Activated CD4-positive, alpha-beta T cell treated with anti-CD3 and anti-CD28 coated beads, Interleukin-2, amount 50 U/mL, for 4 hours (primary cell): ENCODE data around the gene CENPE.
A peak's percentile ranks its signal among the peaks of the same experiment; 100 is the strongest.

Source experiments
- DNase-seq, 2 experiments: peaks; one replicate each; pipeline ENCODE4 v3.0.0-alpha.2; 2020

Gene CENPE

DNA sequence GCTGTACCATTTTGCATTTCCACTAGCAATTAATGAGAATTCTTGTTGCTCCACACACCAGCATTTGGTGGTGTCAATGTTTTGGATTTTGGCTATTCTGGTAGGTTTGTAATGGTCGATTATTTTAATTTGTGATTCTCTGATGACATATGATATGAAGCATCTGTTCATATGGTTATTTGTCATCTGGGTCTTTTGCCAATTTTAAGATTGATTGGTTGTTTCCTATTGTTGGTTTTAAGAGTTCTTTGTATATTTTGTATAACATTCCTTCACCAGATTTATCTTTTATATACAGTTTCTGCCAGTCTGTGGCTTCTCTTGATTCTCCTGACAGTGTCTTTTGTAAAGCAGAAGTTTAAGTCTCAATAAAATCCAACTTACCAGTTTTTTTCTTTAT lies 80.0 kb downstream of the CENPE start:
- no peak for DNase-seq

DNA sequence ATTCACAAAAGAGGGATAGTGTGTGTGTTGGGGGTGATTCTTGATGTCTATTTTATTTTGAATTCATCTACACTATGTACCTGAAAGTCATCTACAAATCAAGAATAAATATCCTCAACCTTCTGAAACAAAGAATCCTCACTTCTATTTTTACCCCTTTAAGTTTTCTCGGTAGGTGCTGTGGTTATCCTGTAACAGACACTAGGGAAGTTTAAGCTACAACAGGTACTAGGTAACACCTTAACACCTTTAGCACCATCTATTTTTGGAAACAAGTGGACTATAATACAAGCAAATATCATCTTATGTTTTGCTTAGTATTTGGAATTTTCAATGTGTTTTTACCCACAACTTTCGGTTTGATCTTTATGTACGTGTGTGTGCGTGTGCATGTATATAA lies 86.5 kb downstream of the CENPE start:
- no peak for DNase-seq

DNA sequence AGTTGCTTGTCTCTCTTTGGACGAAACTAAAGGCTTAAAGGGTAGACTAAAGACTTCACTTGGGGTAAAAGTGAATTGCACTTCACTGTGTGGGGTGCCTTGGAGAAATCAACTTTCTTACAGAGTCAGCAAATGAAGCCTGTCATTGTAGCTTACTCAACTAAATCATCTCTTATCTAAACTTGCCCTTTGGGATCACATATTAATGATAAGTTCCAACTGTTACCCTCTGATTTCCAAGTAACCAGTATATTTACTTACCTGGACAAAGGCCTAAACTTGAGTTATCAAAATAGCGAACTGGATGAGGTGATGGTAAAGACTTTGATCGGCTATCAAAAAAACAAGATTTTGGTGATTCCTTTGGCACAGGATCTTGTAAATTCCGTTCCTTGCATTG lies 89.6 kb downstream of the CENPE start:
- DNase-seq, result no peak

DNA sequence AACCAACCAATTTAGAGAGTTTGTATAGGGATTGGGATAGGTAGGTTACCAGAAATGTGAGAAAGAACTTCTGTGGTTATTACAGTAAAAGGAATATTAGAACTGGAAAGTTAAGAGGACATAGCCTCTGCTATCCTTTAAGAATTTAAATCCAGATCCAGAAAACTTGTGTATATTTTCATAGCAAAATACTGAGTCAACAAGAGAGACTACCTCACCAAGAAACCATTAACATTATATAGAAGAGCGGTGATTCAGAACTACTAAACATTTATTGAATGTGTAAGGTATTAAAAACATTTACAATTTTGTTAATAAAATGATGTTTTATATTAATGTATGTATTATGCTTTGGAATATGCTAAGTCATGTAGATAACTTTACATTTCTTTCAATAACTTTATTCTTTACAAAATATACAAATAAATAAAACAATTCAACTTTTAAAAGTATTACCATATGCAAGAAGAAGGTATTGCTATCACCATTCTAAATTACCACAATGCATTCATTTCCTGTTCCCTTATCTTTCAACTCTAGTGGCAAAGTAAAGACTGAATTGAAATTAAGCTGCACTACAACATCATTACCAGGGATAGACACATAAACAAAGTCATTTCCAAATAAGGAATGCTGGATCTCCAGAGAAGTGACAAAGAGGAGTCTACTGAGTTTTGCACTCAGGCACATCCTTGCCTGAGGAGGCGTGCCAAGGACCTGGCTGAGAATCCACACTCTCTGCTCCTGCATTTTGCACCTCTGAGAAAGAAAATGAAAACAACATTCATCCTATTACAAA lies 92.4 kb downstream of the CENPE start:
- DNase-seq, result no peak

DNA sequence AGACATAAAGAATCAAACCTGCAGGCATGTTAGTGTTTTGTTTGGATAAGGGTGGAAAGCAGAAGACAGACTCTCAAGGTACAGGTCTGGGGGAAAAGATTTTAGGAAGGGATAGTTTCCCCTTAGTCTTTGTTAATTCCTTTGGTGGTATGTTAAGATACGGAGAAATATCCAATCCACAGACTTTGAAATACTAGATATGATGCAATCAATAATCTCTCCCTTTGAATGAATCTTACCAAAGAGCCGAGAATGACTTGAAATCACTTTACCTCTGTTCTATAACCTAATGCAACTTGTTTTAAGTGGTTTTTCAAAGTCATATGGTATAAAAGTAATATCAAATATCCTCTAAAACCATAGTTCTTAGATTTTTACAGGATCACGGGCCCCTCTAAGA lies 93.3 kb downstream of the CENPE start:
- no peak for DNase-seq

DNA sequence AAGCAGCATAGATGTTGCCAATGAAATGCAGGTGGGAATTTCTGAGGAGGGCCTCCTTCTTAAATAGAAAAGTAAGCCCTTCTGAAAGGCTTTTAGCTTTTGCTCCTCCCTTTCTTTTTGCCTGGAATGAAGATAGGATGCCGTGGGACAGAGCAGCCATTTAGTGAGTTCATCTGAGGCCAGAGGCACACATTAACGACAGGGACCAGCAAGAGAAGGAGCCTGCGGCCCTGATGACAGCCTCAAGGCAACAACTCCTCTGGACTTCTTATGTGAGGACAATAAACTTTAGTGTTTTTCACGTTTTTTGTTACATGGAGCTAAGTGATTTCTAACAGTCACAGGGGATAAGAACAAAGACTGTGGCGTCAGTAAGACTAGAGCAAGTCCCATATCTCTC lies 97.5 kb downstream of the CENPE start:
- DNase-seq, result no peak

DNA sequence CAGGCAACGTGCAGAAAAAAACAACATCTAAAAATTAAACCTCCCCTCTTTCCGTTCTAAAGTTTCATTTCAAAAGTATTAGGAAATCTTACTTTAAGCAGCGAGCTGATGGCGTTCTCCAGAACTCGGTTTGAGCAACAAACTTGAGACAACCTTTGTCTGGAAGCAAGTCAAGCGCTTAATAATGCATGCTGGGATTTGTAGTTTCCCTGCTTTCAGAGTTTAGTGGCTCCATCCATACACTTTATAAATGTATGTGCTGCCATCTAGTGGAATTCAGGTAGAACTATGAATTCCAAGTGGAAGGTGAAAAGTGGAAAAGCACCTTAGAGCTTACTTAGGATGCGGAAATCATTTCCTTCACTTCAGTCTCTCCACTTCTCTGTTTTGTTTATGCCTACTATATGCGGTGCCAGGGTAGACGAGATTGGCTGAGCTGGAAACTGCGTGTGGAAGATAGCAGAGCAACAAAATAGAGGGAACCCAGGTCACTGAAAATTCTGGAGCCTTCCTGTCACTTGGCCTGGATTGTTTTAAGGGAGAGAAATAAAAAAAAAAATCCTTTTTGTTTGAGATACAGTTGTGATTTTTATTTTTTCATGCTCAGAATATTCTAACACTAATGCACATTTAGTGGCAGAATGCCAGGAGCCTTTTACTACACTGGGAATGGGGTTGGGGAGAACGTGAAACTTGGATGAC lies 98.3 kb downstream of the CENPE start, which contains the start of gene BDH2:
TSS of gene BDH2 (minus strand) at position 144 of the 702 bp plus-strand sequence. CDS start 3,580 bp downstream, outside the sequence.
- DNase-seq, result peak; percentile 15 to 19

DNA sequence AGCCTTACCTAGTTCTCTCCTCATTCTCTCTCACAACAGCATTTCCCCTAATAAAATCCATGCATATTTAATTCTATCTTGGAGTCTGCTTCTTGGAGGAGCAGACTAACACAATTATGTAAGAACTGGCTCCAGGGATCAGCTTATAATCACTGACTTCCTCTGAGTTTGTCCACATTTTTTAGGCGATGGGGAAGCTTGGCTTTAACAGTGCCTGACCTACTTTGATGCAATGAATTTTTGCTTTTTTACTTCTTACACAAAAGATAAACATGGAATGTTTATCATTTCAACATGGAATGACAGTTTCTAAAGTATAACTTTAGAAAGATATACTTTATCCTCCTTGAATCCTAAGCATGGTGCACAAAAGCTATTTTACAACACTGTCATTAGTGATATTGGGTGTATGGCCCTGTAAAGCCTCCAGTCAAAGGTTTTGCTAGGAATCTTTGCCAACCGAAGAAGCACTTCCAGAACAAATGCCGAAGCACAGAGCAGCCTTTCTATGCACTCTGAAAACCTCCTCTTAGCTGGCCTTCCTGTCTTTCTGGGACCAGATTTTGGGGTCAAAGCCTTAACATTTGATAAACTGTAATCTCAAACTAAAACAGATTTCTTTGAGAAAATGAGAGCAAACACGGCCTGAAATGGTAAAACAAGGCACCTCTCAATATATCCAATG lies 99.2 kb downstream of the CENPE start:
- no peak for DNase-seq

DNA sequence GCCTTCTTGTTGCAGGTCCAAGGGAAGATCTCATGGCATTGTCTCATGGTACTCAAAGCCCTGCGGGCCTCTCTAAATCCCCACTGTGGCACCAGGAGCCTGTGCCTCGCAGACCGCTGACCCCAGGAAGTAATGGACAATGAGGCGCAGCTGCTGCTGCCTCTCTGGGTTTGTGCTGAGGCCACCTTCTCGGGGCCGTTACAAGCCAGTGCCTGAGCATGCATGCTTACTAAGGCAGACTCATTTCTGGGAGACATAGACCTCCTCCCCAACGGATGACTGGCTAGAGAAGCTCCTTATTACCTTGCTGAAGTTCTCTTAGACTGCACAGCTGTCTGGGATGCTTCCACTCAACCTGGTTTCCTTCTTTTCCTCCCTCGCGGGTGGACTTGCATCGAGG lies 99.8 kb downstream of the CENPE start:
- no peak for DNase-seq

DNA sequence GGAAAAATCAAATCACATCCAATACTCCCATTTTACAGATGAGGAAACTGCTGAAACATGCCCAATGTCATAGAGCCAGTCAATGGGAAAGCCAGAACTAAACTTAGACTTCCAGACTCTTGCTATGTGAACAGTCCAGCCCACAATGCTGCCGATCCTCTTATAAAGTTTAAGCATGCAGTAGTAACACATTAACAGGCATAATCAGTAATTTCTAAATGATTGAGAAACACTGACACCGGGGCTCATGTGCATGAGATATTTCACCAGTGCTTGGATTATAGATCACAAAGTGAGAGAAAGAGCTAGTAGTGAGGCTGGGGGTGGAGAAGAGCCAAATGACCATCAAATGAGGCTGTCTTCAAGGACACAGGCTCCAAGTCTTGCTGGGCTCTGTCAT lies 101.0 kb downstream of the CENPE start:
- no peak for DNase-seq

DNA sequence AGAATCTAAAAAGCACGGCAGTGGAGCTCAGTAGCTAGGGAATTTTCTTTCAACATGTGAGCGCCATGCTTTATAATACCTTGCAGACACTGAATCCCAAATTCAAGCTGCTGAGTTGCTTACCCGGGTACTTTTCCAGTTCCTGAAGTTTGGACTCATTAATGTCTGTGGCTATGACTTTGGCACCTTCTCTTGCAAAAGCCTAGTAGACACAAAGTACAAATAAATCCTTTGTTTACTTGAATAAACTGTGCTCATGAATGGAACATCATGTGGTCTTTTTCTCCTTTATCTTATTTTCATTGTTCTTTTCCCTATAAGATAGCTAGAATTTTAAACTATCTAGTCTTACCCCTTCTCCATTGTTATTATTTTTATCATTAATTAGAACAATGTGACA lies 103.1 kb downstream of the CENPE start:
- DNase-seq, result no peak

DNA sequence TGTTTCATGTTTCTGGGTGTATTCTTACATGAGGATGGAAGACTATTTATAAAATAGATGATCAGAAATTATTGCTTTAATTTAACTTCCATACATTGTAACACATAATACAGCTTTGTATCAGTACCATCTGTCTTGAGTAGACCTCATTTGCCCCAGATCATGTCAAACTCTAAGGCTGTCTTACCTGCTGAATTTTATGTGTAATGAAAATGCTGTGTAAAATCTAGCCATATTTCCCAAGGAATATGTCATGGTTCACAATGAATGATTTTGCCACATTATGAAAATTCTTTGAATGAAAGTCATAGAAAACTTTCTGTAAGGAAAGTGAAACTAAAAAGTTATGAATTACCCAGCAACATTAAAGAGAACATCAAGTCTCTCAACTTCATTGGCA lies 105.9 kb downstream of the CENPE start:
- no peak for DNase-seq

DNA sequence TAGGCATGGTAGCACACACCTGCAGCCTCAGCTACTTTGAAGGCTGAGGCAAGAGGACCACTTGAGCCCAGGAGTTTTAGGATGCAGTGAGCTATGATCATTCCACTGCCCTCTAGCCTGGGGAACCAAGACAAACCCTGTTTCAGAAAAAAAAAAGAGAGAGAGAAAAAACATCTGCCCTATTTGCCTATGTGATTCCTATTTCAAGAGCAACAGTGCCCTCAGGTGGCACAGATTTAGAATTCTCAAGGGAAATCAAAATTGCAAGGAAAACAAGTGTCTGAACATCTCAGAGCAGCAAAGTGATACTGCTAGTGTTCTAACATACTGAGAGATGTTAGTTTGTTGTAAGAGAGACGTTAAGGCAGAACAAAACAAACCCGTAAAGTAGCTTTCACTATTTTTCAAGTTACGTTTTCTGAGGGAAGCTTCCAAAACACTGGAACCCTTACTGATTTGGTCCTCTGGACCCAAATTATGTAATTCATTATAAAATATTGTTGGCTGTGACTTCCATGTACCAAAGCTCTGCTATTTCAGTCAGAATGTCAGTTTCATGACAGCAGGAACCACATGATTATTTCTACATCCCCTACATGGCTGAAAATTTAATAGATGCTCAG lies 106.4 kb downstream of the CENPE start:
- DNase-seq, result peak; percentile 26 to 28

DNA sequence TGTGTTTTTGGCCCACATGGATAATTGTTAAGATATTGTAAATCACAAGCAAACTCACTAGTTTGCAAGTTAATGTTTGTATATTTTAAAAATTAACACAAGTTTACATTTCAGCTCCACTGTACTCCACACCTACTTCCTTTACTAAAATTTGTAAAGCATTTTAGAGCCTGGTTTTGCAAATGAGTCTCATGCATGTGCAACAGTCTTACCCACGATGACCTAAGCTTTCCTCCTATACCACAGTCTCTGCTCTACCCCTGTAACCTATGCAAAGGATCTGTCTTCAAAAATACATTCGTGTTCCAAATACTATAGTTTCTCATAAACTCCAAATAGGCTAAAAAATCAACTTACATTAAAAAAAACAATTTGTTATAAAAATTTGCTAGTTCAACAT lies 108.7 kb downstream of the CENPE start:
- DNase-seq, result no peak

DNA sequence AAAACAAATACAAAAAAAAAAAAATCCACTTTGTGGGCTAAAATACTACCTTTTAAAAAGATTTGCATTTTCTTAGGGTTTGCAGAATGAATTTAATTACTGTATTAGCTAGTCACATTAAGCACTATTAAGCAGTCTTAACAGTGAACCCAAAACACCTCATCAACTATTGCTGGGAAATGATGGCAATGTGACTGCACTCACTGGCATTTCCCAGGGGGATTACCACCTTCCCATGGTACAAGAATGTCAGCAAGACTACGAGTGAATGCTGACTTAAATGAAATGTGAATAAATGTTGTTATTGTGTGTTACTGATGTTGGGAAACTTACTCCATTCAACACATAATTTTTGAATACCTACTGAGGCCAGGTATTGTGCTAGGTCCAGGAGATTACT lies 111.6 kb downstream of the CENPE start:
- no peak for DNase-seq

DNA sequence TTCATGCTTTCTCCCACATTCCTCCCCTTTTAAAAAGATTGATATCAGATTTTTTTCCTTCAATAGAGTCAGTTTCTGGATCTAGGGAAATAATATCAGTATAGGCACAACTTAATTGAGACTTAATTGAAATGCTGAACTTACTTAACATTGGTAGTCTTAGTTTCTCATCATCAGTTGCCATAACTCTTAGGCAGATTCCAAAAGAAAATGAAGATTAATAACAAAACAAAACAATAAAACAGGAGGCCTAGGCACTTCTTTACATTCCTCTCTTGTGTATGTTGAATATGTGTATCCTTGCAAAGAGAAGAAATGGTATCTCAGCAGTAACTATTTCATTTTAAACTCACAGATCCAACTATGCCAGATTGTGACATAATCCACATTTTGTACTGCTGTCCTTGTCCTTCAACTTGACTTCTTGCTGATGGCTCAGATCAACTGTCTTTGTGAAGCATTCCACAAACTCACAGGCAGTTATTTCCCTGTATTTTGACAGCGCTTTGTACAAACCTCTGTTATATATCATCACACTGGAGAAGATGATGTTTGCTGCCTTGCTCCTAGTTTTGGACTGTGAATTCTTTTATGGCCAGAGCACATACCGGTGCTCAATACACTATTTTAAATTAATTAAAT lies 112.5 kb downstream of the CENPE start:
- no peak for DNase-seq

DNA sequence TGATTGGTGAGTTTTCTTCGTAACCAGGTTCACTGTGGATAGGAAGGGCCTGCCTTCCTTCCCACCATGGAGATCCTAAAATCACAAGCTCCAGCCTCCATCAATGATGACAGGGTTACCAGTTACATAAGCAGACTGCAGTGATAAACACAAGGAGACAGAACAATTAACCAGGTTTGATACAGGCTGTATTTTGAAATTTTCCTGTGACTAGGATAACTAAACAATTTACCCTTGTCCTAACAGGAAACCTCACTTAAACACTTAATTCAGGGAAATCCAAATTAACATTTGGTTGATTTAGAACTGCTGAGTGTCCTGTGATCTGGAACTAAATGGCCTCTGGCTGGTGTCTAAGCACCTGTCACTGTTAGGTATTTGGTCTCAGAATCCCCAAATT lies 118.5 kb downstream of the CENPE start:
- no peak for DNase-seq

DNA sequence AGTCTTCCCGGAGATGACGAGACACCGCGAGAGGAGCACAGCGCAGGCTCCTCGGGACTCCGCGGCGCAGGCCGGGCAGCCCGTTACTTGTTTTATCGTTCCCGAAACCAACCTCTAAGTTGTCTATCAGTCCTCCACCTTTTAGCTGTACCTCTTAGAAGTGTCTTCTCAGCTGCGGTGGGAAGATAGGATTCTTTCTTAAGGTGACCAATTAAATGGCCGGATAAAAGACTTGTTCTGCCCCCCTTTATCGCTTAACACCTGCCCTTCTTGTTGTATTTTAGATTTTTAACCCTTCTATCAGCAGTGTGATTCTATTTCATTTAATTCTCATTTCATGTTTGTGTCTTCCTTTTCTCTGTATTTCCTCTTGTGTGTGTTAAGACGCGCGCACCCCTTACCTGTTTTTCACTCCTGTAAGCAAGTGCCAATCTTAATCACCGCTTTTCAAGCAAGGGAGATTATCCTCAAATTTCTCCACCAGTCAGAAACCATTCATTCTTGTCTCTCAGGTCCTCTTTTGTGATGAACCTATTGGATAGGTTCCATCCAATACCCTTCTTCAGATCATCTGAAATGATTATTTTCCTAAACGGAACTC lies 121.3 kb downstream of the CENPE start, which contains the start of gene SLC9B2:
TSS of gene SLC9B2 (minus strand) at position 15 of the 601 bp plus-strand sequence. CDS start 9,211 bp downstream, outside the sequence.
- peak in 1 of 2 experiments; percentile 43 for DNase-seq

DNA sequence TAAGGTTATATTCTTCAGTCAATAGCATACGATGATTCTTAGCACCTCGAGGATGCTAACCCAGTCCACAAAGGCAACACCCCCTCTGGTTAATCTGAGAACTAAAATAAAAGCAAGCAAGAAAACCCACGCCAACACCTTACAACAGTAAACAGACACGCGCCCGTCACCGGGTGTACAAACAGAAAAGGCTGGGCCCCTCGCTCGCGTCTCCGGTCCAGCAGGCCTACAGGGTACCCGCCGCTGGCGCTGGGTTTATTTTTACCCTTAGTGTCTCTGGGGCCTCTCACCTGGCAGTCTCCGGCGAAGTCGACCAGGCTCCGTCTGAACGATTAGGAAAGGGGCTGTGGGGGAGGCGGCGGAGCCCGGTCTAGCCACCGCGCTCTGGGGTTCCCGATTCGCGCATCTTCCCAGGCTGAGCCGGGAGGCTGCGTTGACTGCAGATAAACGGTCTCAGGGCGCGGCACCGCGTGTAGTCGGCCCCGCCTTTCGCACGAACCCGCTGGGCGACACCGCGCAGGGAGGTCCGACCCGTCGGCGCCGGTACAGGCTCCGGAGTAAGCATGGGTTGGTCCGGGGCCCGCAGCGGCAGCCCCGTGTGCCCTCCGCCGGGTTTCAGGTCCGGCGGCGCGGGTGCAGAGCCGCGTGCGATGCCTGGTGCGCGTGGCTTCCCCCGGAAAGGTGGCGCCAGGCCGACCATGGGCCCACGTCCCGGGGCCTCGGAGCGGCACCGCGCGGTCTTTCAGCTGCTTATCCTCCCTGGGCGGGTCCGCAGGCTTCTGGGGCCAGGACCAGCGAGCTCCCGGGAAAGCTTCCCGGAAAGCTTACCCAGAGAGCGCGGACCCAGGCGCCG lies 122.0 kb downstream of the CENPE start:
- DNase-seq, result peak; percentile 58 to 66

DNA sequence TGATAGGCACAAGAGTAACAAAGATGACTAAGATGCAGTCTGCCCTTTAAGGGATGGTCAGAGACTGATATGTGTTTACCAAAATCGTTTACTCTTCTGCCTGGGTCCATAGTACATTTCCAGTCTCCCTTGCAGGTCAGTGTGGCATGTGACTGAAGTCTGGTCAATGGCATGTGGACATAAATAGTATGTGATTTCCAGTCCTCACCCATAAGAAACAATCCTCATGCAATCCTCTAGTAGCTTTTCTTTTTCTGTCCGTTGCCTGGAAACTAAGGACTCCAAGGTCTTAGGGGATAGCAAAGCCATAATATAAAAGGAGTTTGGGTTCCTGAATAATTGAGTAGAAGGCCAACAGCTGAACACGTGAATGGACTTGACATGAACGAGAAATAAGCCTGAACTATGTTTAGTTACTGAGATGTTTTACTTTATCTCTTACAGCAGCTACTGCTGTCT lies 122.7 kb downstream of the CENPE start:
- DNase-seq, result no peak
